Measurements from ENCODE around the gene XYLT1.
"Not testable (repeated sequence)": the region's sequence is repeated elsewhere in the genome, so short reads cannot be mapped to it uniquely, and the experiment has no call there.

XYLT1 gene

GRCh38 chr16:17354685-17355084 lies 116.1 kb downstream of the XYLT1 start:
- DNase-seq (ENCODE audit: low read depth): no peak

GRCh38 chr16:17354141-17354601 lies 116.6 kb downstream of the XYLT1 start:
- no peak for DNase-seq (ENCODE audit: low read depth)

- DNase-seq (ENCODE audit: low read depth): no peak
These were observed 117.2 kb downstream of the XYLT1 start for GRCh38 chr16:17353561-17353960.

GRCh38 chr16:17351441-17352035 lies 119.2 kb downstream of the XYLT1 start:
- DNase-seq (ENCODE audit: low read depth): no peak

GRCh38 chr16:17350207-17350606 lies 120.6 kb downstream of the XYLT1 start:
- DNase-seq (ENCODE audit: low read depth): no peak

- no peak for DNase-seq (ENCODE audit: low read depth)
These were observed 121.9 kb downstream of the XYLT1 start for GRCh38 chr16:17348826-17349225.

- no peak for DNase-seq (ENCODE audit: low read depth)
These were observed 122.5 kb downstream of the XYLT1 start for GRCh38 chr16:17348042-17348783.

GRCh38 chr16:17347624-17348023 lies 123.1 kb downstream of the XYLT1 start:
- DNase-seq (ENCODE audit: low read depth): no peak

- DNase-seq (ENCODE audit: low read depth): no peak
These were observed 123.9 kb downstream of the XYLT1 start for GRCh38 chr16:17346621-17347569.

- DNase-seq (ENCODE audit: low read depth): no peak
These were observed 125.7 kb downstream of the XYLT1 start for GRCh38 chr16:17345043-17345442.

GRCh38 chr16:17343728-17344127 lies 127.0 kb downstream of the XYLT1 start:
- no peak for DNase-seq (ENCODE audit: low read depth)

GRCh38 chr16:17343028-17343427 lies 127.7 kb downstream of the XYLT1 start:
- DNase-seq (ENCODE audit: low read depth): no peak

GRCh38 chr16:17342031-17342430 lies 128.7 kb downstream of the XYLT1 start:
- DNase-seq (ENCODE audit: low read depth): no peak

- no peak for DNase-seq (ENCODE audit: low read depth)
These were observed 130.0 kb downstream of the XYLT1 start for GRCh38 chr16:17340804-17341203.

- no peak for DNase-seq (ENCODE audit: low read depth)
These were observed 130.8 kb downstream of the XYLT1 start for GRCh38 chr16:17339764-17340541.

- no peak for DNase-seq (ENCODE audit: low read depth)
These were observed 132.5 kb downstream of the XYLT1 start for GRCh38 chr16:17338244-17338643.

GRCh38 chr16:17336530-17336900 lies 134.2 kb downstream of the XYLT1 start:
- DNase-seq (ENCODE audit: low read depth): no peak

- no peak for DNase-seq (ENCODE audit: low read depth)
These were observed 134.8 kb downstream of the XYLT1 start for GRCh38 chr16:17335826-17336529.

GRCh38 chr16:17335406-17335805 lies 135.4 kb downstream of the XYLT1 start:
- not testable (repeated sequence) for DNase-seq (ENCODE audit: low read depth)

GRCh38 chr16:17334096-17334495 lies 136.7 kb downstream of the XYLT1 start:
- DNase-seq (ENCODE audit: low read depth): no peak

- no peak for DNase-seq (ENCODE audit: low read depth)
These were observed 137.5 kb downstream of the XYLT1 start for GRCh38 chr16:17333229-17333628.
